Mesenchymal stem cell (in vitro differentiated cells and primary cell): ENCODE measurements around the gene CAND1.
A peak's percentile ranks its signal among the peaks of the same experiment; 100 is the strongest.
"Not testable (repeated sequence)": the region's sequence is repeated elsewhere in the genome, so short reads cannot be mapped to it uniquely, and the experiment has no call there.

ENCODE experiments used
- DNase-seq: peaks from one replicate; pipeline ENCODE4 v3.0.0-alpha.2; 2013
- H2AFZ ChIP-seq: one replicate; pipeline ENCODE4 v1.6.1; 2013; ENCODE audit warnings: low read depth, mild to moderate bottlenecking, control low read depth, inconsistent platforms, low read length, moderate library complexity
- H2AK5ac ChIP-seq: 2 replicates; pipeline ENCODE4 v1.6.1; 2013; ENCODE audit warnings: low read length, moderate library complexity, mild to moderate bottlenecking, inconsistent platforms; ENCODE audit not compliant: severe bottlenecking
- H2BK120ac ChIP-seq: one replicate; pipeline ENCODE4 v1.6.1; 2013; ENCODE audit warnings: low read depth, mild to moderate bottlenecking, inconsistent platforms, low read length, moderate library complexity
- H2BK12ac ChIP-seq, 2 experiments: one replicate each; pipeline ENCODE4 v1.6.1; 2013; ENCODE audit warnings: inconsistent platforms in 2 of 2, low read length in 2 of 2, mild to moderate bottlenecking in 2 of 2, moderate library complexity in 2 of 2, control low read depth in 1 of 2
- H2BK15ac ChIP-seq: one replicate; pipeline ENCODE4 v1.6.1; 2013; ENCODE audit warnings: mild to moderate bottlenecking, low read depth, inconsistent platforms; ENCODE audit not compliant: poor library complexity, severe bottlenecking
- H2BK5ac ChIP-seq: 2 replicates; pipeline ENCODE4 v1.6.1; 2013; ENCODE audit warnings: low read depth, mild to moderate bottlenecking, low read length, control low read depth, inconsistent platforms; ENCODE audit not compliant: poor library complexity, severe bottlenecking
- H3K14ac ChIP-seq, 2 experiments: one replicate each; pipeline ENCODE4 v1.6.1; 2013; ENCODE audit warnings: inconsistent platforms in 2 of 2, low read length in 2 of 2, control low read depth in 1 of 2, mild to moderate bottlenecking in 1 of 2, moderate library complexity in 1 of 2
- H3K18ac ChIP-seq, 2 experiments: one replicate each; pipeline ENCODE4 v1.6.1; 2013; ENCODE audit warnings: inconsistent platforms in 2 of 2, low read length in 2 of 2, control low read depth in 1 of 2, low read depth in 1 of 2, mild to moderate bottlenecking in 1 of 2
- H3K23ac ChIP-seq, 2 experiments: one replicate each; pipeline ENCODE4 v1.6.1; 2013; ENCODE audit warnings: inconsistent platforms in 2 of 2, low read length in 2 of 2, mild to moderate bottlenecking in 2 of 2, moderate library complexity in 2 of 2, control low read depth in 1 of 2
- H3K27ac ChIP-seq: 2 replicates; pipeline ENCODE4 v1.5.1; 2013; ENCODE audit warnings: mild to moderate bottlenecking, moderate library complexity, low read length, control low read depth, inconsistent platforms; ENCODE audit not compliant: poor library complexity, severe bottlenecking
- H3K27me3 ChIP-seq, 2 experiments: 2 replicates each; pipeline versions ENCODE4 v1.6.1 to v1.7.0; 2013; ENCODE audit warnings: low read length in 2 of 2, mild to moderate bottlenecking in 2 of 2, moderate library complexity in 2 of 2, control low read depth in 1 of 2, inconsistent platforms in 1 of 2; ENCODE audit not compliant: control insufficient read depth in 1 of 2, insufficient read depth in 1 of 2
- H3K36me3 ChIP-seq, 2 experiments: 2 replicates each; pipeline versions ENCODE4 v1.6.1 to v1.7.0; 2013; ENCODE audit warnings: low read length in 2 of 2, control low read depth in 1 of 2, inconsistent platforms in 1 of 2, low read depth in 1 of 2, mild to moderate bottlenecking in 1 of 2; ENCODE audit not compliant: insufficient read depth in 2 of 2, control insufficient read depth in 1 of 2
- H3K4ac ChIP-seq, 2 experiments: one replicate each; pipeline ENCODE4 v1.6.1; 2013; ENCODE audit warnings: inconsistent platforms in 2 of 2, low read length in 2 of 2, mild to moderate bottlenecking in 2 of 2, moderate library complexity in 2 of 2, control low read depth in 1 of 2, low read depth in 1 of 2
- H3K4me1 ChIP-seq: 2 replicates; pipeline ENCODE4 v1.6.1; 2013; ENCODE audit warnings: low read depth, low read length, control low read depth; ENCODE audit not compliant: control insufficient read depth, insufficient read depth
- H3K4me2 ChIP-seq: 2 replicates; pipeline ENCODE4 v1.6.1; 2013; ENCODE audit warnings: low read length, mild to moderate bottlenecking, inconsistent platforms; ENCODE audit not compliant: poor library complexity, severe bottlenecking
- H3K4me3 ChIP-seq, 2 experiments: 2 replicates each; pipeline versions ENCODE4 v1.5.1 to v1.7.0; 2013; ENCODE audit warnings: low read length in 2 of 2, mild to moderate bottlenecking in 2 of 2, control low read depth in 1 of 2, low read depth in 1 of 2; ENCODE audit not compliant: insufficient read depth in 1 of 2
- H3K79me1 ChIP-seq: replicated peaks from 2 replicates; pipeline ENCODE4 v1.6.1; 2013; ENCODE audit warnings: mild to moderate bottlenecking, control low read depth, low read length, inconsistent platforms; ENCODE audit not compliant: poor library complexity, severe bottlenecking
- H3K9ac ChIP-seq: 2 replicates; pipeline ENCODE4 v1.7.0; 2013; ENCODE audit warnings: mild to moderate bottlenecking, low read length, moderate library complexity
- H3K9me3 ChIP-seq: 2 replicates; pipeline ENCODE4 v1.7.0; 2013; ENCODE audit warnings: mild to moderate bottlenecking, low read length; ENCODE audit not compliant: control insufficient read depth
- H4K8ac ChIP-seq: one replicate; pipeline ENCODE4 v1.6.1; 2013; ENCODE audit warnings: inconsistent platforms, mild to moderate bottlenecking, low read length, moderate library complexity
- H4K91ac ChIP-seq: one replicate; pipeline ENCODE4 v1.6.1; 2013; ENCODE audit warnings: mild to moderate bottlenecking, low read length, inconsistent platforms
- WGBS: methylation state at CpG from one replicate; pipeline ENCODE4 v1.1.7; 2013; ENCODE audit warnings: mixed read lengths; 5-methylcytosine and 5-hydroxymethylcytosine counted together

CAND1 gene

DNA sequence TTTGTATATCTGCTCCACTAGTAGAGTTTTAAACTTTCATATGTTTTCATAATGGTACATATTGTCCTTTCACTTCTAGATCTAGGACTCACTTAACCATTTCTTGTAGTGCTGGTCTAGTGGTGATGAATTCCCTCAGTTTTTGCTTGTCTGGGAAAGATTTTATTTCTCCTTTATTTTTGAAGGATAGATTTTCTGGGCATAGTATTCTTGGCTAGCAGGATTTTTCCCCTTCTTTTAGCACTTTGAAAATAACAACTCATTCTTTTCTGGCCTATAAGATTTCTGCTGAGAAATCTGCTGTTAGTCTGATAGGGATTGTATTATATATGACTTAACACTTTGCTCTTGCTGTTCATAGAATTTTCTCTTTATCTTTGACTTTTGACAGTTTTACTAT lies 69.3 kb downstream of the CAND1 start:
- Histone ChIP-seq H2AFZ (no peak overlapping the region), H3K79me1 (peaks cover 4% of the 10 kb centered on the region), H3K4me2 (no peak overlapping the region), H3K18ac (no peak overlapping the region), H3K9me3 (peaks cover 19% of the 10 kb centered on the region), H2BK15ac (no peak overlapping the region), H2BK120ac (no peak overlapping the region), H3K27ac (no peak overlapping the region), H3K9ac (no peak overlapping the region), H3K27me3 (no peaks in the 10 kb centered on the region), H2AK5ac (no peak overlapping the region), H4K91ac (no peak overlapping the region), H3K4ac (no peak overlapping the region), H3K4me1 (no peaks in the 10 kb centered on the region), H3K23ac (no peak overlapping the region), H2BK12ac (no peak overlapping the region), H3K14ac (no peak overlapping the region), H2BK5ac (no peak overlapping the region), H4K8ac (no peak overlapping the region), H3K4me3 (no peak overlapping the region), H3K36me3 (peaks cover 0 to 3% of the 10 kb centered on the region in 2 experiments)
- no peak for DNase-seq

DNA sequence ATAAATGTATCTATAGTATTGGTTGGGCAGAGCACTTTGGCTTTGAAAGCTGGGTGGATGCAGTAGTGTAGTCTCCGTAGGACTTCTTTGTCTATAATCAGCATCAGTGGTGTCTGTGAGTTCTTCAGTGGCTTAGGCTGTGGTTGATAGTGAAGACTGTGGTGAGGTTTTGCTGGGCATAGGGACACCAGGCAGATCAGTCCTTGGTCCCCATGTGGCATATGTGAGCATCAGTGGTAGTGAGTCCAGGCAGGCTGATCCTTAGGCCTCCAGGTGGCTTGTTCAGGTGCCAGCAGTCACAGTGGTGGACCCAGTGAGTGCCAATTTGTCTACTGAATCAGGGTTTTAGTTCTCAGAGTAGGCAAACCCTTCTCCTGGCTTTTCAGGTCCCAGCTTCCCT lies 70.4 kb downstream of the CAND1 start:
- no peaks in the 10 kb centered on the region for H3K4me1 ChIP-seq
- no peak overlapping the region for H3K14ac ChIP-seq
- H2BK12ac ChIP-seq: no peak overlapping the region
- DNase-seq: no peak
- H3K9ac ChIP-seq: no peak overlapping the region
- H3K36me3 ChIP-seq: peaks cover 0 to 3% of the 10 kb centered on the region in 2 experiments
- 96% methylated on average over 1 of the region's 1 CpG for WGBS
- no peak overlapping the region for H3K23ac ChIP-seq
- no peak overlapping the region for H2BK5ac ChIP-seq
- H3K18ac ChIP-seq: no peak overlapping the region
- no peak overlapping the region for H3K4ac ChIP-seq
- H3K27me3 ChIP-seq: no peaks in the 10 kb centered on the region
- H3K27ac ChIP-seq: no peak overlapping the region
- H3K79me1 ChIP-seq: peaks cover 4% of the 10 kb centered on the region
- no peak overlapping the region for H2BK15ac ChIP-seq
- no peak overlapping the region for H4K91ac ChIP-seq
- no peak overlapping the region for H2BK120ac ChIP-seq
- H2AK5ac ChIP-seq: no peak overlapping the region
- no peak overlapping the region for H3K4me3 ChIP-seq
- peaks cover 19% of the 10 kb centered on the region for H3K9me3 ChIP-seq
- peak overlapping the region; percentile 16 for H3K4me2 ChIP-seq
- H4K8ac ChIP-seq: no peak overlapping the region
- H2AFZ ChIP-seq: no peak overlapping the region

DNA sequence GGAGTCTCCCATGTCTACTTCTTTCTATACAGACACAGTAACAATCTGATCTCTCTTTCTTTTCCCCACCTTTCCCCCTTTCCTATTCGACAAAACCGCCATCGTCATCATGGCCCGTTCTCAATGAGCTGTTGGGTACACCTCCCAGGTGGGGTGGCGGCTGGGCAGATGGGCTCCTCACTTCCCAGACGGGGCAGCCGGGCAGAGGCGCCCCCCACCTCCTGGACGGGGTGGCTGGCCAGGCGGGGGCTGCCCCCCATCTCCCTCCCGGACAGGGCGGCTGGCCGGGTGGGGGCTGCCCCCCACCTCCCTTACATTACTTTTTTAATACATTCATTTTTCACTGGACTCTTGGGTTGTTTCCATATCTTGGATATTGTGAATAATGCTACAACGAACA lies 71.9 kb downstream of the CAND1 start:
- H3K9ac ChIP-seq, H3K27ac ChIP-seq, H4K91ac ChIP-seq: not testable (repeated sequence)

GRCh38 chr12:67344979-67345710 lies 76.0 kb downstream of the CAND1 start:
- WGBS: 92% methylated on average over 2 of the region's 2 CpGs
- H2AFZ ChIP-seq: no peak overlapping the region
- no peak overlapping the region for H3K4me2 ChIP-seq
- no peaks in the 10 kb centered on the region for H3K36me3 ChIP-seq
- H3K9ac ChIP-seq: no peak overlapping the region
- H2BK15ac ChIP-seq: no peak overlapping the region
- no peak overlapping the region for H2BK5ac ChIP-seq
- H3K27me3 ChIP-seq: no peaks in the 10 kb centered on the region
- no peaks in the 10 kb centered on the region for H3K9me3 ChIP-seq
- H3K4me3 ChIP-seq: no peak overlapping the region
- H3K23ac ChIP-seq: no peak overlapping the region
- no peaks in the 10 kb centered on the region for H3K4me1 ChIP-seq
- H3K4ac ChIP-seq: no peak overlapping the region
- no peak overlapping the region for H3K27ac ChIP-seq
- H2BK120ac ChIP-seq: no peak overlapping the region
- no peak overlapping the region for H4K91ac ChIP-seq
- no peak for DNase-seq
- H3K18ac ChIP-seq: no peak overlapping the region
- no peaks in the 10 kb centered on the region for H3K79me1 ChIP-seq
- no peak overlapping the region for H4K8ac ChIP-seq
- no peak overlapping the region for H3K14ac ChIP-seq
- H2BK12ac ChIP-seq: no peak overlapping the region
- H2AK5ac ChIP-seq: no peak overlapping the region

More for the DNA sequence above, 71.9 kb downstream of the CAND1 start:
- not testable (repeated sequence) for H2BK120ac ChIP-seq, H2BK15ac ChIP-seq, H2BK5ac ChIP-seq, H3K23ac ChIP-seq, H3K4me1 ChIP-seq, H3K36me3 ChIP-seq, H3K79me1 ChIP-seq, H2AFZ ChIP-seq, H3K4me3 ChIP-seq, H3K14ac ChIP-seq, H4K8ac ChIP-seq, H3K4me2 ChIP-seq, H3K4ac ChIP-seq, H2AK5ac ChIP-seq, H2BK12ac ChIP-seq, DNase-seq, H3K18ac ChIP-seq, H3K27me3 ChIP-seq
- WGBS: 99% methylated on average over 8 of the region's 14 CpGs
- H3K9me3 ChIP-seq: peaks cover 19% of the 10 kb centered on the region
